HuH-7 (cell line): ENCODE measurements around the gene CLPSL1.
A peak's percentile ranks its signal among the peaks of the same experiment; 100 is the strongest.

Experiments
- DNase-seq: peaks from one replicate; pipeline ENCODE4 v3.0.0; 2011; ENCODE audit warnings: low spot score

The CLPSL1 gene

DNA sequence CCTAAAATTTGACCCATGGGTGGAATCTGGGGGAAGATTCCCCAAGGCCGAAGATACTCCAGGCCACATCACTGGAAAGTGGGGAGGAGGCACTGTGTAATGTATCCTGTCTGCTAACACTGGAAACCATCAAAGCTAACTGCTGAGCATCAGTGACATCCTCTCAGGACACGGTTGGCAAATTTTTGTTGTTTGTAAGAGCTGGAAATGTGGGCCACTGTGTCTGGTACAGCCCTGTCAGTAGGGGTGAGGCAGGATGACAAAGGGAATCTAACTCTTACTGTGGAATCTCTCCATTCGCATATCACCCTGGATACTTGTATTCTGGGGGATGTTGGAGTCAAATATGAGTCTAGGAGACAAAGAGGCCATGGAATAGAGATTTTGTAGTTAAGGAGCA, 21.4 kb upstream of the CLPSL1 start:
- no peak for DNase-seq

DNA sequence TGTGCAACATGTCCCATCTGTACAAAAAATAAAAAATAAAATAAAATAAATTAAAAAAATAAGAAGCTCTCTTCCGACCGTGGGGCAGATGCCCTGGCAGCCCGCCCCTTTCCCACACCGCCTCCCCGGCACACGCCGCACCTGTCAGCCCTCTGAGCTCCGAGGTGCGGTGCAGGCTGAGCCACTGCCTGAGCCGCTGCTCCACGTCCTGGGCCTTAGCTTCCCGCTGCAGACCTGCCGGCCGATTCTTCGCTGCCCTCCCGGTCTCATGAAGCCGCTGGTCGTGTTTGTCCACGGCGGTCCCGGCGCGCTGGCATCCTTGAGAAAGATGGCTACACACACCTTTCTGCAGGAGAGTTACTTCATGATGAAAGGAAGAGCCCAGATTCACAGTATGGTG, 15.1 kb upstream of the CLPSL1 start:
- DNase-seq = no peak

DNA sequence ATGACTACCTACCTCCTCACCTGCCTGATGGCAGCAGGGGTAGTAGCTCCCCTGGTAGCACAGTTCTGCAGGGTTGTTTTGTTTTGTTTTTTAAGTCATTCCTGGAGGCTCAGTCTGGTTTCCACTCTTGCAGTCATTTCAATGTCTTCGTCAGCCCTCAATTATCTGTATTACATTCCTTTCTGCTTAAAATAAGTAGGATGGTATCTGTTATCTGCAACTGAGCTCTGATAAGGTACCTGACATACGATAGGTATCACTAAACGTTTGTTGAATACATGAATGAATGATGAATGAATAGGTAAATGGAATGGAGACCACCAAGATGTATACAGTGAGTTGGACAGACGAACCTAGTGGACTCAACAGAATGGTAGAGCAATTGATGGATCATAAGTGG, 11.6 kb upstream of the CLPSL1 start:
- DNase-seq = no peak

DNA sequence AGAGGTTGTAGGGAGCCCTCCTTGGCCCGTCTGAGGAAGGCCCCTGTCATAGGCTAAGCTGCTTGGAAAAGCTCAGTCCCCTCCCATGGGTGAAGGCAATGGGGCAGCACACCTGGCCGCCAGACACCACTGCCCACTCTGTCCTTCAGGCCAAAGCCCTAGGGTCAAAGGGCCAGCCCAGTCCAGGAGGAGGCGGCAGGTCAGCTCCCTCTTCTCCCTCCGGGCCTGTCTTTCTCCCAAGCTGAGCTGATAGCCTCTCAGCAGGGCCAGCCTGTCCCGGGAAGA, 9.5 kb upstream of the CLPSL1 start:
- no peak for DNase-seq

DNA sequence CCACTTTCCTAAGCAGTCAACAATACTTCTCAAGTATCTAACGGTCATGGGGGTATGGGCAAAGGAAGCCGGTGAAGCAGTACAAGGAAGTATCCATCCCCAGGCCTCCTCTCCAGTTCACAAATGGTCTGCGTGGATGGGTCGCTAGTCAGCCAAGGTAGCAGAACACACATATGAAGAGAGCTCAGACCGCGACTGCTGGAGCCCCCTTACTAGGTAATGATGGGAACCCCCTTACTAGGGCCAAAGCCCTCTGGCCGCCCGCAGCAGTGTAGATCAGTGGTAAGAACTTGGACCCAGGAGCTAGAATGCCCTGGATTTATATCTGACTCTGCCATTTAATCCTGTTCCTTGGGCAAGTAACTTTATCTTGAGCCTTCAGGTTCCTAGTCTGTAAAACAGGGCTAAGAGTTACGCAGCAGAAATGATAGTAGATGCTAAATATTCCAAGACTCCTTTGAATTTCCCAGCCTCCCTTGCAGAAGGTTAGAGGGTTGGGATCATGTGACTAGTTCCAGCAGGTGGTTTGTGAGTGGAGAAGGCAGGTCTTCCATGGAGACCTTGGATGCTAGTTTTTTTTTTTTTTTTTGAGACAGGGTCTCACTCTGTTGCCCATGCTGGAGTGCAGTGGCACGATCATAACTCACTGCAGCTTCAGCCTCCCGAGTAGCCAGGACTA, 6.6 kb upstream of the CLPSL1 start:
- no peak for DNase-seq

DNA sequence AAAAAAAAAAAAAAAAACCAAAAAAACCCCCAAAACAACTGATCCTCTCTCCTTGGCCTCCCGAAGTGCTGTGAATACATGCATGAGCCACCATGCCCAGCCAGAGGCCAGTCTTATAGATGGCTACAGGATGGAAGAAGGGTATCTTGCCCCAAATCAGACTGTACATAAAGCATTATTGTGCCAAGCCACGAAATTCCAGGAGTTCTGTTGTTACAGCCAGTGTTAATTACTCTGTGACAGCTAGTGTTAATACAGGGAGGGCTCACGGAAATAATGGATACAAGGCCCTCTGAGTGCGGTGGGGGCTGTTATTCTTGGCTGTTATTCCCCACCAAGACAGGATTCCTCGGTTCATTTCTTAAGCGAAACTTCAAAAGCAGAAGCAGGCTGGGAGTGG, 5.8 kb upstream of the CLPSL1 start:
- DNase-seq = no peak

DNA sequence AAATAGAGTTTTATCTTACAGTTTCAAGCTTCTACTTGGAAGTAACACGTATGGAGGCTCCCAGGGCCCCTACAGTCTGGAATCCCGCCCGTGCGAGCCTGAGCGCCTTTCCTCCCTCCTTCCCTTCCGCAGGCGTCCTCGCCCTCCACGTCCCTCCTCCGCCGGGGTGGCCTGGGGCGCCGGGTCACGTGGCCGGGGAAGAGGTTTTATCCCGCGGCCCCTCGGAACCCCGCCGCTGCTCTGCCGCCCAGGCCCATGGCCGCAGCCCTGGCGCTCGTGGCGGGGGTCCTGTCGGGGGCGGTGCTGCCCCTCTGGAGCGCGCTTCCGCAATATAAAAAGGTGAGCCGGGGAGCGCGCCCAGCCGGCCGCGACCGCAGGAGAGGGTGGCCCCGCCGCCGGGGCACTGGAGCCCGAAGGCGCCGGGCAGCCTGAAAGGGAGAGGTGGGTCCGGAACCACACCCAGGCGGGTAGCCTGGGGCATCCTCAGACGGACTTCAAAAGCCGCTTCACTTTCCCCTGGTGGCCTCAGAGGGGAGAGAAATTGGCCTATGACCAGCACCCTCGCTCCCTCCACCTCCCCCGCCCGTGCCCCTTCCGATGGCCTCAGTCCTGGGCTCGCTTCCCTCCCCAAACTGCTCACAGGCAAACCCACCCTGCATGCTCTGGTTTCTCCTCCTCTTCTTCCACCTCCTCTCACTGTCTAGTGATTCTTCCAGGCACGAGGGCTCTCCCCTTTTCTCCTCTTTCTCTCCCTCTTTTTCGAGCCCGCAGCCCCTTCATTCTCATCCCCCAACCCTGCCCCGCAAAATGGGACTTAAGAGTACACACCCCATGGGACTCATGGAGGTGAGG, 4.2 kb upstream of the CLPSL1 start, which contains the start of gene CLPSL2:
Gene CLPSL2, plus strand, starts transcription at position 235 of the 852 bp plus-strand sequence. Its CDS starts 21 bp downstream, at position 256.
- peak; percentile 52 for DNase-seq

DNA sequence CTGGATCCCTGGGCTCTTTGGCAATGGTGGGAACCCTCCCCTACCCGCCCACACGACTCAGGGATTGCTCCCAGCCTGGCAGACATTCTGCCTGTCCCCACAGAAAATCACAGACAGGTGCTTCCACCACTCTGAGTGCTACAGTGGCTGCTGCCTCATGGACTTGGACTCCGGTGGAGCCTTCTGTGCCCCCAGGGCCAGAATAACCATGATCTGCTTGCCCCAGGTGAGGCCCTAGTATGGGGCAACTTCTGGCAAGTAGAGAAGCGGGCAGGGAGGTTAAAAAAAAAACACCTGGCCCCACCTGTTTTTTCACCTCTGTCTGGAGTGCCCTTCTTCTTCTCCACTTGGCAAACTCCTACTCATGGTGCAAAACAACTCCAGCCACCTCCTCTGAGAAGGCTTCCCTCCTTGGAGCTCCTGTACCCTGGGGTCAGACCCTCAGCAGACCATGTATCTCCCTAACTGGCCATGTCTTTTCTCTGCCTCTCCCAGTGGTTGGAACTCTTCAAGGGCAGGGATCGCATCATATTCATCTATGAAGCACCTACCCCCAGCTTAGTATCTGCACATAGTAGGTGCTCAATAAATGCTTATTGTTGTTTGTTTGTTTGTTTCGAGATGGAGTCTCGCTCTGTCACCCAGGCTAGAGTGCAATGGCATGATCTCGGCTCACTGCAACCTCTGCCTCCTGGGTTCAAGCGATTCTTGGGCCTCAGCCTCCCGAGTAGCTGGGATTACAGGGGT, 3.3 kb upstream of the CLPSL1 start:
- DNase-seq = no peak

DNA sequence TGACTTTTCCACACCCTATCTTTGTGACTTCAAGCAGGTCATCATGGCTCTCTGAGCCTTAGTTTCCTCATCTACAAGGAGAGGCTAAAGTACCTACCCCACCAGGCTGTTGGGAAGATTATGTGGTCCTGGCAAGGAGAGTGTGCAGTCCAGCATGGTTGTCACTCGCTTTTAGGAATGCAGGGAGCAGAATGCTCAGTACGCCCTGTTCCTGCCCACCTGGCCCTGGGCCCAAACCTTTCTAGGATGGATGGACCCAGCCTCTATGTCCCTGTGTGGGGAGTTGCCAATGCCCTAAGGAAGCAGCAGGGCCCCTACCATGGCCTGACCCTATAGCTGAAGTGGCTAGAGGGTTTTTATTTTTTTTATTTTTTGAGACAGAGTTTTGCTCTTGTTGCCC, 2.4 kb upstream of the CLPSL1 start:
- no peak for DNase-seq

DNA sequence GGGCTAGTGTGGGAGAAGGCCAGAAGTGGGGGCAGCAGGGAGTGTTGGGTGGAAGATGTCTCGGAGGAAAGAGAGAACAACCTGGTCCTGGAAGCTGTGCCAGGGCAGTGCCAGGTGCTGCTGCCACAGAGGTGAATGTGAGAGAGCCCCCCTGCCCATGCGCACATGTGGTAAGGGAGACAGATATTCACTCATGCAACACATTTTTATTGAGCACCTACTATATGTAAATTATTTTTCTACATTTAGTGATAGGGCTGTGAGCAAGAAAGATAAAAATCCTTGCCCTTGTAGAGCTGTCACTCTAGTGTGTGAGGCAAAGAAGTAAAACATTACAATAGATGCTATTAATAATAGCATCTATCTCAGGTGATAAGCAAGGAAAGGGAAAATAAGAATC, 471 bp downstream of the CLPSL1 start:
- no peak for DNase-seq

DNA sequence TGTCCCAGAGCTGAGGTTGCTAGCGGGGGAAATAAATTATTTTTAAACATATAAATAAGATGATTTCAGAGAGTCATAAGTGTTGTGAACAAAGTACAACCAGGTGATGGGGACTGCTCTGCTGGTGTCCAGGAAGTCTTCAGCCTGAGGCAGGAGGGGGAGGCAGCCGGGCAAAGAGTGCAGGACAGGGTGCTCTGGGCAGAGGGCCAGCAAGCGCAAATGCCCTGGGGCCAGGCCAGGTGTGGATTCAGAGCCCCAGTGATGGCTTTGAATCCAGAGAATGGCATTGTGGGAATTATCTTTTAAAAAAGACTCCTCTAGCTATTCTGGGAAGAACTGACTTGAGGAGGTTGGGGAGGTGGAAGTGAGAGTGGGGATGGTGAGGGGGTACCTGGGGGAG, 1.6 kb downstream of the CLPSL1 start:
- DNase-seq = no peak

DNA sequence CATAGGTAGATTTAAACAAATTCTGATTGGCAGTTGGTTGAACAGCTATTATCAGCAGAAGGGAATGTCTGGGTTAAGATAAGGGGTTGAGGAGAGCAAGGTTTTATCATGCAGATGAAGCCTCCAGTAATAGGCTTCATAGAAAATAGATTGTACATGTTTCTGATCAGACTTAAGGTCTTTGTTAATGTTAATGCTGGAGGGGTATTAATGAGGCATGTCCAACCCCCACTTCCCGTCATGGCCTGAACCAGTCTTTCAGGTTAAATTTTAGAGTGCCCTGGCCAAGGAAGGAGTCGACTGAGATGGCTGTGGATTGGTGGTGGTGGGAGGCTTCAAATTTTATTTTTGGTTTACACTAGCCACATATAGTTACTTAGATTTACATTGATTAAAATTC, 3.4 kb downstream of the CLPSL1 start:
- DNase-seq = no peak

DNA sequence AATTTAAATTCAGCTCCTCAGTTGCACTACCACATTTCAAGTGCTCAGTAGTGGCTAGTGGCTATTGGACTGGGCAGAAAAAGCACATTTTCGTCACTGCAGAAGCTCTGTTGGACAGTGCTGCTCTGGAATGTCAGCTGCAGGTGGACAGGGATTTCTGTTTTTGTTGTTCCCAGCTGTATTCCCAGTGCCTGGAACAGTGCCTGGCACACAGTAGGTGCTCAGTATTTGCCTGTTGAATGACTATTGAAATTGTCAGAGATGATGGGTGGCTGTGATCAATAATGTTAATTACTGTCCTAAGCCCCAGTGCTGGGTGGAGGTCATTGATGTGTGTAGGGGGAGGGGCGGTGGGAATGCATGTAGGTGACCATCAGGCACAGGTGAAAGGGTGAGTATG, 5.5 kb downstream of the CLPSL1 start:
- no peak for DNase-seq

DNA sequence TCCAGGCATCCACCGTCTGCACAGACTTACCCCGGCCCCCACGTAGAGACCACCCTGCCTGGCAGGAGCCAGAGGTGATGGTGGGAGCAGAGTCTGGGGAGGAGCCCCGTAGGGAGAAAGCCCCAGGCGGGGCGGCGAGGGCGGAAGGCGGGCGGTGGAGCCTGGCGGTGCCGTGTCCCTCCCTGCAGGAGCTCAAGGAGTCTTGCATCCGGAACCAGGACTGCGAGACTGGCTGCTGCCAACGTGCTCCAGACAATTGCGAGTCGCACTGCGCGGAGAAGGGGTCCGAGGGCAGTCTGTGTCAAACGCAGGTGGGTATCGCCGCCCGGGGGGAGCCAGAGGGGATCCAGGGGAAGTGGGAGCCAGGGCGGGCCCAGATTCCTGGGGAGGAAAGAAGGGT, 6.0 kb downstream of the CLPSL1 start:
- DNase-seq = no peak

DNA sequence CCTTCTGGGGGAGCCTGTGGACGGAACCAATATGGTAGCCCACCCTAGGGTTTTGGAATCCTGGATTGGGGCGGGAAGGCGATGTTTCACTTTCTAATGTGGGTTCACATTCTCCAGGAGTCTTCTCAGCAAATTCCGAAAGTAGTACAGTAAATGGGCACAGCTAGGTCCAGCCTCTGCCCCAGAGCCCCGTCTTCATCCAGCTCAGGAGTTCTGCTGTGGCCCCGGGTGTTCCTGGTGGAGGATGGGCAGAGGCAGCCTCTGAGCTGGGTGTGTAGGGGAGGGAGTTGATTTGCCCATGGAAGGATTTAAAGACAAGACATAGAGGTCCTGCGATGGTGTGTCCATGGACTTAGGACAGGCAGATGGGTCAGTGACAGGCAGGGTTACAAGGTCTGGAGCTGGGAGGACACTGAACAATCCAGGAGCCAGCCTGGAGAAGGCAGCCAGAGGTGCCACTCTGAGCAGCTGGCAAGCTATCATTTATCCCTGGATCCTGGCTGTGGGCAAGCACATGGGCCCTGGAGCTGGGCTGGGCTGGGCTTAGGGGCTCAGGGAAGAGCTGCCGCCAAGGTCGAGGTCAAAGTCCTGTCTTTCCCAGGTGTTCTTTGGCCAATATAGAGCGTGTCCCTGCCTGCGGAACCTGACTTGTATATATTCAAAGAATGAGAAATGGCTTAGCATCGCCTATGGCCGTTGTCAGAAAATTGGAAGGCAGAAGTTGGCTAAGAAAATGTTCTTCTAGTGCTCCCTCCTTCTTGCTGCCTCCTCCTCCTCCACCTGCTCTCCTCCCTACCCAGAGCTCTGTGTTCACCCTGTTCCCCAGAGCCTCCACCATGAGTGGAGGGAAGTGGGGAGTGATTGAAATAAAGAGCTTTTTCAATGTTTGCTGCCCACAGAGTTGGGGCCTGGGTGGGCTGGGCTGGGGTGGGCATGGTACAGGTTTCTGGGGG, 6.7 kb downstream of the CLPSL1 start:
- no peak for DNase-seq

DNA sequence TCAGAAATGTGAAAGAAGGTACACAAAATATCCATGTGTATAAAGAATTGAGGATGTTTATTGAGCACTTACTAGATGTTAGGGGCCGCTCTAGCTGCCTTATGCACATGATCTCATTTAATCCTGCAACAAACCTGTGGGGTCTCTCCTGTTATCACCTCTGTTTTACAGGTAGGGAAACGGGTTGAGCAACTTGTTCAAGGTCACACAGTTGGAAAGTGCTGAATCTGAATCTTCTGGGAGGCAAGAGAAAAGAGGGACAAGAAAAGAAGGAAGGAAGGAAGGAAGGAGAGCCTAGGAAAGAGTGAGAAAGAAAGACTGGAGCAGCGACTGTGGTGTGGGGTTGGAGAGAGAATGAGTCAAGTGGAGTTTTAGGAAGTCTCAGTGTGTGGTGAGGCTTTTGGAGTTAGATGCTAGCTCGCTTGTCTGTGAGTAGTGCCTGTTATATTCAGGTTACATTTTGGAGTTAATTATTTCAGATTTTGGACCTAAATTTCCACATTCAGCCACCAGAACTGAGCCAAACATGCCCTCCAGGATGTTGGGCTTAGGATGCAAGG, 7.7 kb downstream of the CLPSL1 start:
- DNase-seq = no peak

DNA sequence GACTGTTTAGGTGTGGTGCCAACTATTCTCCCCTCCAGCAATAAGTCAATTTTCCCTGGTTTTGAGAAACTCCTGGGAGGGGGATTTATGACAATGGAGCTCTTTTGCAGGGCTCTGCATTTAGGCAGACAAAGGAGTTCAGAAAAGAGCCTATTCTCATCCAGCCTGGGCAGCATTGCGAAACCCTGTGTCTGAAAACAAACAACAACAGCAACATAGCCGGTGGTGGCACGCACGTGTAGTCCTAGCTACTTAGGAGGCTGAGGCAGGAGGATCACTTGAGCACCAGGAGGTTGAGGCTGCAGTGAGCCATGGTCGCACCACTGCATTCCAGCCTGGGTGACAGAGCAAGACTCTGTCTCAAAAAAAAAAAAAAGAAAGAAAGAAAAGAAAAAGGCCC, 9.9 kb downstream of the CLPSL1 start:
- no peak for DNase-seq

DNA sequence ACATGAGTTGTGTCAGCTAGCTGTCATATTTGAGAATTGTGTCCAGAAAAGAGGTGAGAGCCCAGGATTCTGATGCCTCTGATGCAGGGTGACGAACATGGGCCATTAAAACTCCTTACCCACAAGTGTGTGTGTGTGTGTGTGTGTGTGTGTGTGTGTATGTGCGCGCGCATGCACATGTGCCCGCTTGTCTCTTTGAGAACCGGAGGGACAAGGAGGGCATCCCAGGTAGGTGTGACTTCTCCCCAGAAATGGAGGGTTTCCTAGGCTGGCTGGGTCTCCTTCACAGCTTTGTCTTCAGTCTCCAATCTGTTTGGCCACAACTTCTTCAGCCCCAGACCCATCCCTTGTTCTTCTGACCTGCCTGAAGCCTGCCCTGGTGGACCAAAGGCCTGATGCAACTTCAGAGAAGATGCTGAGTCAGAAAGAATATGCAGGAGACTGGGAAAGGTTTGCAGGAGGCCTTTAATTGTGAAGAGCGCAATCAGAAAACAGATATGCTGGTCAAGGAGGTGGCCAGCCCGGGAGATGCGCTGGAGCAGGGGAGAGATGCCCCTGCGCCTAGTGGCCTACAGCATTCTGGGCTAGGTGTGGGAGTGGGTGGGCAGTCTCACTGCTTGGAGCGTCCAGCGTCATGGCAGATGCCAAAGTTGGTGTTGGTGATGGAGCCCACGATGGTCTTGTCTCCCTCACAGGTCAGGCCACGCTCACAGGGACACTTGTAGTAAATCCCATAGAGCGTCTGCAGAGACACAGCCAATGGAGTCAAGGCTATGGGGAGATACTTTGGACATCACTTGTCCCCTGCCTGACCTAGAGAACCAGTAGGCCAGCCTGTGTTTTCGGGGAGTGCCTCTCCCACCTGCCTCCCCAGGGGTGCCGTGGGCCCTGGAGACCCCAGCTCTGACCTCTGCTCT, 14.0 kb downstream of the CLPSL1 start:
- DNase-seq = no peak

DNA sequence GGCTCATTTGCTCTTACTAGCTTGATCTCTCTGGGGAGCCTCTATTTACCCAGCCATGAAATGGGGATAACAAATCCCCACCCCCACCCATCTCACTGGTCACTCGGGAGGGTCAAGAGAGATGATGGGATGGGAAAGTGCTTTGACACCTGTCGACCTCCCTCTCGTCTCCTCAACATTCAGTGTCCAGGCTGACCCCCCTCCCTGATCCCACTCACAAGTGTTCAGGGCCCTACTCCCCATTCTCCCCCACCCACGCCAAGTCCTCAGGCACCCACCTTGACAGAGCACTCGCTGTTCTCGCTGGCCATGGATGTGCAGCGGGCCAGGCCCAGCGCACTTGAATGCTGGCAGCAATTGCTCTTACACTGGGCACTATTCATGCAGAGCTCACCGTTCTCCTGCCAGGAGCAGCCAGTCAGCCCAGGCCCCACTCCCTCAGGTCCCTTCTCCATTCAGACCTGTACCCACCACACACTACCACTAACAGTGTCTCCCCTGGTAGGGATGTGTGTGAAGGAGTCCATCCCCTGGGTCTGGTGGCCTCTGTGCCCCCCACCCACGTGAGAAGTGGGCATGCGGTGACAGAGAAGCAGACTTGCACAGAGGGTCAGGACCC, 14.7 kb downstream of the CLPSL1 start:
- no peak for DNase-seq

DNA sequence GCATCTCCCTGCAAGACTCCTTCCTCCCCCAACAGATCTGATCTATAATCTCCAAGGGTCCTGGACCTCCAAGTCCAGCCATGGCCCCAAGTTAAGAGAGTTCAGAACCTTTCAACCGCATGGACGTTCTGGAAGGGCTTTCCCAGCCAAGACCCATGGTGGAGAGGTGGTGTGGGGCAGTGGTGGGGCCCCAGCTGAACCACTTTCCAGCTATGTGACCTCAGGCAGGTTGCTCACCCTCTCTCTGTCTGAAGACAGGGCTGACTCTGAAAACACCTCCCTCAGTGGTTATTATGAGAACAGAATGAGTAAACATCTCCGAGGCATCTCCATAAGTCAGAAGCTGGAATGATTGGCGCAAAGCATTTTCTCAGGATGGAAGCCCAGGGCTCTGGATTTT, 15.4 kb downstream of the CLPSL1 start:
- DNase-seq = no peak
